GM06990 (cell line): ENCODE measurements around the gene FBLN7.
"Not testable (repeated sequence)": the region's sequence is repeated elsewhere in the genome, so short reads cannot be mapped to it uniquely, and the experiment has no call there.

ENCODE experiments used
- DNase-seq: peaks from one replicate; pipeline ENCODE4 v3.0.0-alpha.2; 2011; ENCODE audit not compliant: insufficient read length; ENCODE audit errors: extremely low read depth
- H3K27me3 ChIP-seq: replicated peaks from 2 replicates; pipeline ENCODE4 v1.6.0; 2011; ENCODE audit warnings: low read length; ENCODE audit not compliant: control insufficient read depth, insufficient read depth
- H3K36me3 ChIP-seq: 2 replicates; pipeline ENCODE4 v1.5.1; 2011; ENCODE audit warnings: low read length; ENCODE audit not compliant: control insufficient read depth, insufficient read depth
- H3K4me3 ChIP-seq: replicated peaks from 2 replicates; pipeline ENCODE4 v1.5.1; 2011; ENCODE audit warnings: low read depth, mild to moderate bottlenecking, control low read depth, low read length
- TF ChIP-seq, protein P1 (sequence below): IDR thresholded peaks from 2 replicates; pipeline ENCODE4 v1.5.1; 2011; ENCODE audit warnings: low read length, control low read depth, mild to moderate bottlenecking, inconsistent platforms; ENCODE audit not compliant: insufficient read depth, poor library complexity, severe bottlenecking

The FBLN7 gene

GRCh38 chr2:112201696-112202430, 63.7 kb downstream of the FBLN7 start:
- no peak for DNase-seq
- Histone ChIP-seq H3K4me3 (no peak overlapping the region), H3K36me3 (no peaks in the 10 kb centered on the region), H3K27me3 (no peaks in the 10 kb centered on the region)
- TF ChIP-seq, protein P1, sequence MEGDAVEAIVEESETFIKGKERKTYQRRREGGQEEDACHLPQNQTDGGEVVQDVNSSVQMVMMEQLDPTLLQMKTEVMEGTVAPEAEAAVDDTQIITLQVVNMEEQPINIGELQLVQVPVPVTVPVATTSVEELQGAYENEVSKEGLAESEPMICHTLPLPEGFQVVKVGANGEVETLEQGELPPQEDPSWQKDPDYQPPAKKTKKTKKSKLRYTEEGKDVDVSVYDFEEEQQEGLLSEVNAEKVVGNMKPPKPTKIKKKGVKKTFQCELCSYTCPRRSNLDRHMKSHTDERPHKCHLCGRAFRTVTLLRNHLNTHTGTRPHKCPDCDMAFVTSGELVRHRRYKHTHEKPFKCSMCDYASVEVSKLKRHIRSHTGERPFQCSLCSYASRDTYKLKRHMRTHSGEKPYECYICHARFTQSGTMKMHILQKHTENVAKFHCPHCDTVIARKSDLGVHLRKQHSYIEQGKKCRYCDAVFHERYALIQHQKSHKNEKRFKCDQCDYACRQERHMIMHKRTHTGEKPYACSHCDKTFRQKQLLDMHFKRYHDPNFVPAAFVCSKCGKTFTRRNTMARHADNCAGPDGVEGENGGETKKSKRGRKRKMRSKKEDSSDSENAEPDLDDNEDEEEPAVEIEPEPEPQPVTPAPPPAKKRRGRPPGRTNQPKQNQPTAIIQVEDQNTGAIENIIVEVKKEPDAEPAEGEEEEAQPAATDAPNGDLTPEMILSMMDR = no peak

DNA sequence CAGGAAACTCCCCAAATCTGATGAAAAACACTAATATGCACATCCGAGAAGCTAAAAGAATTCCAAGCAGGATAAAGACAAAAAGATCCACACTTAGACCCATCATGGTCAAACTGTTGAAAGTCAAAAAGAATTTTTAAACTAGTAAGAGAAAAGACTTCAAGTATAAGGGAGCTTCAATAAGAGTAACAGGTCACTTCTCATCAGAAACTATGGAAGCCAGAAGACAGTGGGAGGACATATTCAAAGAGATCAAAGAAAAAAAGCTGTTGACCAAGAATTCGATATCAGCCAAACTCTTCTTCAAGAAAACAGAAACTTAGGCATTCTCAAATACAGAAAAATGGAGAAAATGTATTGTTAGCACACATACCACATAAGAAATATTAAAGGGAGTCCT, 66.2 kb downstream of the FBLN7 start:
- Histone ChIP-seq H3K36me3 (no peaks in the 10 kb centered on the region), H3K27me3 (no peaks in the 10 kb centered on the region), H3K4me3 (no peak overlapping the region)
- TF ChIP-seq, protein P1 = no peak
- DNase-seq = no peak

DNA sequence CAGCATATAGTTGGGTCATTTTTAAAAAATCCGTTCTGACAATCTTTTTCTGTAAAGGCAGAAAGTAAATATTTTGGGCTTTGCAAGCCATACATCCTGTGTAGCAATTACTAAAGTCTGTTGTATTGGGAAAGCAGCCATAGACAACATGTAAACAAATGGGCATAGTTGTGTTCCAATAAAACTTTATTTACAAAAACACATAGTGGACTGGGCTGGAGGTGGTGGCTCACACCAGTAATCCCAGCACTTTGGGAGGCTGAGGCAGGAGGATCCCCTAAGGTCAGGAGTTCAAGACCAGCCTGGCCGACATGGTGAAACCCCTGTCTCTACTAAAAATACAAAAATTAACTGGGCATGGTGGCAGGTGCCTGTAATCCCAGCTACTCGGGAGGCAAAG, 69.7 kb downstream of the FBLN7 start:
- not testable (repeated sequence) for H3K27me3 ChIP-seq, H3K4me3 ChIP-seq, H3K36me3 ChIP-seq, DNase-seq

- H3K36me3 ChIP-seq = peaks cover 5% of the 10 kb centered on the region
- TF ChIP-seq, protein P1 = no peak
- H3K4me3 ChIP-seq = no peak overlapping the region
- no peaks in the 10 kb centered on the region for H3K27me3 ChIP-seq
- DNase-seq = no peak
Observed at GRCh38 chr2:112216167-112216566, 78.0 kb downstream of the FBLN7 start.

GRCh38 chr2:112217854-112218253, 79.7 kb downstream of the FBLN7 start:
- no peak for DNase-seq
- TF ChIP-seq, protein P1 = no peak
- Histone ChIP-seq H3K36me3 (peaks cover 8% of the 10 kb centered on the region), H3K4me3 (no peak overlapping the region), H3K27me3 (no peaks in the 10 kb centered on the region)

DNA sequence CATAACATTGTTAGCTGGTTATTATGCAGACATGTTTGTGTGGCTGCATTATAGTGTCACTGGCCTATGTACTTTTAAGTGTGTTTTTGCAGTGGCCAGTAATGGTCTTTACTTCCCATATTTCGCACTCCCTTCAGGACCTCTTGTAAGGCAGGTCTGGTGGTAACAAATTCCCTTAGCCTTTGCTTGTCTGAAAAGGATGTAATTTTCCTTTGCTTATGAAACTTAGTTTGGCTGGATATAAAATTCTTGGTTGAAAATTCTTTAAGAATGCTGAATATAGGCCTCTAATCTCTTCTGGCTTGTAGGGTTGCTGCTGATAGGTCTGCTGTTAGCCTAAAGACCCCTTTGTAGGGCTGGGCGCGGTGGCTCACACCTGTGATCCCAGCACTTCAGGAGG, 82.0 kb downstream of the FBLN7 start:
- H3K36me3 ChIP-seq = peaks cover 7% of the 10 kb centered on the region
- DNase-seq = no peak
- no peak overlapping the region for H3K4me3 ChIP-seq
- TF ChIP-seq, protein P1 = no peak
- H3K27me3 ChIP-seq = no peaks in the 10 kb centered on the region
